HG03469 (cell line): ENCODE data around the gene ARID5B.
A peak's percentile ranks its signal among the peaks of the same experiment; 100 is the strongest.
"Not testable (repeated sequence)": the region's sequence is repeated elsewhere in the genome, so short reads cannot be mapped to it uniquely, and the experiment has no call there.

Experiments
- ATAC-seq: cut with Tn5 transposase; IDR thresholded peaks from one replicate; pipeline ENCODE4 v1.9.1; 2021; ENCODE audit warnings: mild to moderate bottlenecking, moderate library complexity, moderate number of reproducible peaks; ENCODE audit not compliant: unreplicated experiment

The ARID5B gene

DNA sequence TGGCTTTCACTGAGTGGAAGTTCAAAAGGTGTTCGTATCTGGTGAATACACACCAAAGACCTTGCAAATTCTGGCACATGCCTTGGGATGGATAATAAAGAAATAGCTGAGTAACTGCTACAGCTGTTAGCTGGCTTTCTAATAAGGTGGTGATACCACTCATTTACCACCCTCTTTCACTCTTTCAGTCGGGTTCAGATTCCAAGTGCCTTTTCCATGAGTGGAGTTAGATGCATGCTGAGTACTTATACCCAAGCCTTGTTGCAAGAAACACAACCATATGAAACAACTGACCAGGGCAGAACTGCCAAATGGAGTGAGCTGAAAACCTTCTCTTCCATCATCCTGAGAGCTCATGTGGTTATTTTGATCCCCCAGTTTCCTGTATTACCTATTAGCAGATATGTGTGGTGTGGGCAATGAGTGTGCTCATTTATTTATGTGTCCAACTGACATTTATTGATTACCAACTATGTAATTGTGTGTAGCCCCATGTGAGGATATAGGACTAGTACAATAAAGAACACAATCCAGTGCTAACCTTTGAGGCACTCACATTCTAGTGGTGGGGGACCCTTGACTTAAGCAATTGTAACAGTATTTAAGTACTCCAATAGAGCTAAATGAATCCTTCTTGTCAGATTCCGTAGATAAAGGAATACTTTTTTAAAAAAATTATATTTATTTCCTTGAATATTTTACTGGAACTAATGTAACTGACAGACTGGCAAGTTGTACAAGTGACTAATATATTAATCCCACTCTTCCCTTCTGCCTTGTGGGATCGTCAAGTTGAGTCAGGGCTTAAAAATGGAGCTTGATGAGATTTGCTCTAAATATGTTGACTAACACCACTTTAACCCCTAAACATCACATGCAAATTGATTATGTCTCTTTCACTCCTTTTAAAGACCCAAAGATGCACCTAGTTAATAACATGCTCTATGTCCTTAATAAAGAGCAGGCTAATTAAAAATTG is 124.7 kb downstream of the ARID5B start:
- ATAC-seq, result no peak

DNA sequence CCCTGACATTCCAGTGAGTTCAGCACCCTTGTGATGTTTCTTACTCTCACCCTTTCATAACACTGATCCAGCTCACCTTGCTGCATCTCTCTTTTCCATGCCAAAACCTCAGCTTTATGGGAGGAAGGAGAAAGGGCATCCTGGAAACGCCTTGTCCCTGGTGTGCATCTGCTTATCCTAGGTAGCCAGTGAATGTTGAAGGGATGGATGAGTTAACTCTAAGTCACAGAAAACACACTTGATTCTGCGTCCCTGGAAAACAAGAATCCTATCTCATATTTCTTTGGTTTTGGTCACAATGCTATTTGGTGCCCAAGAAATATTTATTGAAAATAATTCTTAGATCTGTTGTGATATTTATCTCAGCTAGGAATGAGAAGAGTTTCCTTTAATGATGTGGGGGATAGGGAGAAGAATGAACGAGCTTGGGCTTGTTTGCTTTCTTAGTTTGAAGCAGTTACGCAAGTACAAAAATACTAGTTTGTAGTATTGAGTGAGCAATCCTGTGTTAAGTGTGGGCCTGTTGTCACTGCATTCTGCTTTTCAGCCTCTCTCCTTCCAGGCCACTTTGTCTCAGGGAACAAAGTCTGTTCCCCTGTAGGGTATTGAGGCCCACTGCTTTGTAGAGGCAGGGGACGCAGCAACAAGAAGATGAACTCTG is 126.5 kb downstream of the ARID5B start:
- no peak for ATAC-seq

DNA sequence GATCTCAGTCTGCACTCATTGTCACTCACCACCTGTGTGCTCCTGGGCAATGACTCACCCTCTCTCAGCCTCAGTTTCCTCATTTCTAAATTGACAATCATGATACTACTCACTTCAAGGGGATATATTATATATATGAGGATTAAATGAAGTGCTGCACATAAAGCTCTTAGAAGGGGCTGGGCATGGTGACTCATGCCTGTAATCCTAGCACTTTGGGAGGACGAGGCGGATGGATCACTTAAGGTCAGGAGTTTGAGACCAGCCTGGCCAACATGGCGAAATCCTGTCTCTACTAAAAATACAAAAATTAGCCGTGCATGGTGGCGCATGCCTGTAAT is 127.0 kb downstream of the ARID5B start:
- ATAC-seq, result not testable (repeated sequence)

DNA sequence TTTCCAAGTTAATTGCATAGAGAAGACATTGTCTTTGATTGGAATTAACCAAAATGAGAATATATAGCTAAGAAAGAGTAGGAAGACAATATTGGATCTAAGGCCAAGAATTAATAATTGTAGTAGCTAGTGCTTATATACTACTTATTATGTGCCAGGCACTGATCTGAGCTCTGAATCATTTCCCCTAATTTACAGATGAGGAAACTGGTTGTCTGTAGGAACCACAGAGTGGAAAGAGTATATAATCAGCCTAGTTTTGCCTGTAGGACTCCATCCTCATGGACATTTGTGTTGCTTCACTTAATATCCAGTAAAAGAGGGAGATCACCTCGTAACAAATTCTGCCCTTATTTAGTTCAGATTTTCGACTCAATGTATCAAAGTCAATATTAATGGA is 127.9 kb downstream of the ARID5B start:
- ATAC-seq, result no peak

DNA sequence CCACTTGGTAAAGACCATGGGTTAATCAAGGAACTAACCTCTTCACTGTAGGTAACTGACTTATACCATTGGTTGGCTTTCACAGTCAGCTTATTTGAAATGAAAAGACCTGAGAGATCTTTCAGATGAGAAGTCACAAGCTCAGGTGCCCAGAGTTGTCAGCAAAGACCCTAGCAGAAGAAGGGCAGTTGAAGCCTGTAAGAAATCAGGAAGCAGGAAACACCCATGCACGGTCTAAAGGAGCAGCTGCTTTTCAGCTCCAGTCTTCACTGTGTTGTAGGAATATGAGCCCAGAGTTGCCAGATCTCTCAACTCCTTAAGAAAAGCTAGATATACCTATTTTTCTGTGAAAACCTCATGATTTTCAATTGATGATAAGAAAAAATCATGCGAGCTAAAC is 130.0 kb downstream of the ARID5B start:
- no peak for ATAC-seq

DNA sequence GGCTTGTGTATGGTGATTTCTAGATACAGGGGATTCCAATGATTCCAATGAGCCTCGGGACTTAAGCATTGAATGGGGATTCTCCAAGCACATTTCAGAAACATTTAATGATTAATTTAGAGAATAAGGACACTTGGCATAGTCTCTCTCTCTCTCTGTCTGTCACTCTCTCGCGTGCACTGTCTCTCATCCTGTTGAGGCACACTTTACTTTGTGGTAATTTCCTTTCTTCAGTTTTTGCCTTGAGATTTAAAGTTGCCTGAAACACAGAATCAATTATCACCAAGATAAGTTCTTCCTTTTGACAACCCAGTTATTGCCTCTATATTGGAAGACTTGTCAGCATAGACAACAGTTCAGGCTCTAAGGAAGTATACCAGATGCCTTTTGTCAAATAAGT is 131.6 kb downstream of the ARID5B start:
- no peak for ATAC-seq

DNA sequence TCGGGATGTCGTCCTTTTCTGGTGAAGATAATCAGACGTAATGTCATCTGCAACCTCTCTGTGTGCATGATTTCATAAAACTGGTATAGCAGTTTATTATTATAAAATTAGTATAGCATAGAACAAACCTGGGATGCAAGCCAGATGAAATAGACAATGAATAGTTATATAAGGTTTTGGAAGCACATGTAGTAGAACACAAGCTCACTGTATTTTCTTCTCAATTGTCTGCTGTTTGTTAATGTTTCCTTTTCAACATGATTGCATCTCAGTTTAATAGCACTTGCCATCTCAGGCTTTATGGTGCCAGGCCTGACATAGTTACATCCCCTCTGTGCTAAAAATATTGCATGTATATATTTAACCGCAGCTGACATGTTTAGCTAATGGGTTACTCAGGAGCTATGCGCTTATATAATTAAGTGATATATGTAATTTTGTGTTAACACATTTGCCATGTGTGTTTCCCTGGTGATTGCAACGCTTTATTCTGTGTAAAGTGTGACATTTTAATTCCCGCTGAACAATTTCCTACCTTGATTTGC is 132.7 kb downstream of the ARID5B start:
- no peak for ATAC-seq

DNA sequence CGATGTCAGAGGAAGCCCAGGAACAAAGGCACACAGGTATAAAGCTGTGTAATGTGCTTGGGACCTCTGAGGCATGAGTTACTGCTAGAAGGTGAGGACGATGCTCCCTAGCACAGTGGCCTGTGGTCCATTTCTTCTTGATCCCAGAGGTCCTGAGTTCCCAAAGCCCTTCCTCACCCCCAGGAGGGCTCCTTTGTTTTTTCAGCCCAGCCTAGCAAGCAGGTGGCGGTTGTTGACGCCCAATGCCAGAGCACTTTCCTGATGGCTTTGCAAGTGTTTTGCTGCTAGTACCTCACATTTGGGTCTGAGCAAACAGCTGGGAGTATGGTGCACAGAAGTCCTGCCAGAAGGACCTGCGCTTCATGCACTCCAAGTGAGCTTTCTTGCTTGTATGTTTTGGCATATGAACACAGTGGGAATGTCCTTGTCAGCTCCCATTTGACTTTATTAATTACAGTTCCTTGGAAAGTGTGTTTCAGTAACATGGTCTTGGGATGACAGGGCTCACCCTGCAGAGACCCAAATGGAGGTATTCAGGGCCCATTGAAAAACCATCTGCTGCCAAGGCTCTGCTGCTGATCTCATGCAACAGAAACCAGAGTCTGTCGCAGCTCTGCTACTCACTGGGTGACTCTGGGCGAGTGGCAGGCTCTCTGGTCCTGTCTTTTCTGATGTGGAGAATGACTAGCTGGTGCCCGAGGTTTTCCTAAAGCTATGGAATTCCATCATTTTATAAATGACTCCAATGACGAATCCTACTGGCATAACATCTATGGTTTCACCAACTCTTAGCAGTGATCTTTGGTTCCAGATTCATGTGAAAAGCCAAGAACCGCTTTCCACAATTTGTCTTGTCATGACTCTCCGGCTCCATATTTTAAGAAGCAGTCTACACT is 134.9 kb downstream of the ARID5B start:
- ATAC-seq, result no peak

DNA sequence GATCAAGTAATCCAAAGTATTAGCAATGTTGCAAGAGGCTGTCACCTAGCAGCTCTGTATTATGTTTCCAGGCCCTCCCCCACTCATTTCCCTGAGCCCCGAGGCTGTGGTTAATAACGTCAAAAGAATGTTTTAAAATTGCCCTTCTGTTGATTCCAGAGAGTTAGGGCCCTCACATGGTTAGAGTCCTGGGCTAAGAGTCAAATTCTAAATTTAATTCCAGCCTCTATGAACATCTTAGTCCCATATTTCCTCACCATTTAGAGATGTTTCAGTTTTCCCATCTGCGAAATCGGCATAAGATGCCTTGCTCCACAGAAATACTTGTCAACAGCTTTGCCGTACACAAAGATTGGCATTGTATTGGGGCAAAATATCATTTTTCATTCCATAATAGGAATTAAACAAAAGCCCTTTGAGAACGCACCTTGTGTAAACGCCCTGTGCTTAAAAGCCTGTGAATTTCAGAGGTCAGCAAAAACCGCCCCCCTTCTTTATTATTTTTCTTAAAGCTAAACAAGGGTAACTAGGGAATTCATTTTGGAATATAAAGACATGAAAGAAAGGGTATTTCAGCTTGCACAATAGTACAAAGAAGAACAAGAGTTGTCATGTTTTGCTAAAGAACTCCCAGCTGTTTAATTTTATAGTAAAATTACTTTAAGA is 135.8 kb downstream of the ARID5B start:
- no peak for ATAC-seq

DNA sequence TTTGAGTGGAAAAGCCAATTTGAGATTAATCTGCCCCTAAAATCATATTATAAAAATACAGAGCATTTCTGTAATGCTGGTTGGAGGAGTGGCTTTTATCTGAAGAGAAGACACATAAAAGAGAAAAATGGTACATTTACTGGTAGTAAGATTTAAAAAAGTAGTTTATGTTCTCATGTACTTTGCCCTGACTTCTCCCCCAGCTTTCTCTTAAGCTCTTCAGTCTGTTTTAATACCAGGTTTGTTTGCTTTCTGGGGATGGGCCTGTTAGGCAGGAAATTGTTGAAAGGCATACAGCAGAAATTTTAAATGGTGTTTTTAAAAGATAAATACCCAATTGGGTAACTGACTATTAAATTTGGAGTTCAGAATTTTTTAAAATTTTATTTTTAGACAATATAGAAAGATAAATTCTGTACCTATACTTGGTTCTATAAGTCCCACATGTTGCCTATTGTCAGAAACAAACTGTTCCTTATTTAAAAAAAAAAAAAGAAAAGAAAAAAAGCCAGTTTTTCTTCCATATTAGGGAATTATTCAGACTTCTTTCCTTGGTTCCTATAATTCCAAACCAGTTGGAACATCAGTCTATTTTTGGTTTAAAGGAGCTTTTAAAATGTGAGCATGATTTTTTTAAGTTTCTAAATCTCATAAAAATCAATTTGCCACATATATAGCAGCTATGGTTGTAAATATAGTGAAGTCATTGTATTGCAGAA is 136.6 kb downstream of the ARID5B start:
- ATAC-seq, result no peak

DNA sequence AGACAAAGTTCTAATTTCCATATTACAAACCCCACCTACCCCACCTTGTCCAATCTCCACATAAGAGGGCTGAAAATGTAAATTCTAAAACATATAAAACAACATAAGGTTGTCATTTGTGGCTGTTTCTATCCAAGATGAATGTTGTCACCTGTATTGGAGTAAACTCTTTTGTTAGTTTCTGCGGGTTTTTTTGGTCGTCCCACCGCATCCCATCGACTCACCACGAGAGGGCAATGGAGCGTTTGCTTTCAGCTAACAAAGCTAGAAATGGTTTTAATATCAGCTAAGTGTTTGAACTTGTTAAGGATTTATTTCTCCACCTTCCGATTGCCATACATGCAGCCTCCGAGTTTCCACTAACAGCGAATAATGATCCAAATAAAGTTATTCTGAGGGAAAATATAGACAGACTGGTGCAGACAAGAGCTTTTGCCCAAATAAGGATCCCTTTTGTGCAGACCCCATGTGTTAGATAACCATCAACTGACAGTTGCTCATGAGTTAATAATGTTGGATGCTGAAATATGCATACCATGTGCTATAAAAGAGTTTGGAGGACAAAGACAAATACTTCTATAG is 137.2 kb downstream of the ARID5B start:
- ATAC-seq, result no peak

DNA sequence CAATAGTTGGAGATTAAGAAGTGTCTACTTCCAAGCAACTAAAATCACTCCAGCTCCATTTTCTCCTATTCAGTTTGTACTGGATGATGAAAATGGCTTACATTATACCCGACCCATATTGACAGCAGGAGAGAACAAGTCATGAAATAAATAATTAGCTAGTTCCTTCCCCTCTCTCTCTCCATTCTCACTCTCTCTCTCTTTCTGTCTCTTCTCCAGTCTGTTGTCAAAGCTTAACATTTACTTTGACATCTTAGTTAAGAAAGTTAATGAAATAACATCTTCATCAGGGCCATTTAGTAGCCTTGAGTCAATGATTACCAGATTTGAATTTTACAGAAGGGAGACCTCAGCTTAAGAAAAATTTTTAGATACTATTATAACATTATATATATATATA is 138.5 kb downstream of the ARID5B start:
- no peak for ATAC-seq

DNA sequence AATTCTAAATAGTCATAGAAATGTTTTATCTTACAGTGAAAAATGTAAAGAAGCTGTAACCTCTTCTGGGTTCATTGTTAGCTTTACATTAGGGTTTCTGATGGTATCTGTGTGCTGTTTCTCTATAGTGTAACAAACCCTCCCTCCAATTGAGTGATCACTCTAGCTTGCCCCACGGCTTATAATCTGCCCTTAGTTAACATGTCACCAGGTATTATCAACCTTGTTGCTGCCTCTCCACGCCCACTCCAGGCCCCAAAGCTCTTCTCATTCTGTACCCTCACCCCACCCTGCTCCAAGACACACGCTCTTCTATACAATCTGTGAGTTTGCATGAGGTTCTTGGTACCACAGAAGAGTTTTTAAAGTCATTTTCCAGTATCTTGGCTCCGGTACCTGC is 139.4 kb downstream of the ARID5B start:
- ATAC-seq, result no peak

DNA sequence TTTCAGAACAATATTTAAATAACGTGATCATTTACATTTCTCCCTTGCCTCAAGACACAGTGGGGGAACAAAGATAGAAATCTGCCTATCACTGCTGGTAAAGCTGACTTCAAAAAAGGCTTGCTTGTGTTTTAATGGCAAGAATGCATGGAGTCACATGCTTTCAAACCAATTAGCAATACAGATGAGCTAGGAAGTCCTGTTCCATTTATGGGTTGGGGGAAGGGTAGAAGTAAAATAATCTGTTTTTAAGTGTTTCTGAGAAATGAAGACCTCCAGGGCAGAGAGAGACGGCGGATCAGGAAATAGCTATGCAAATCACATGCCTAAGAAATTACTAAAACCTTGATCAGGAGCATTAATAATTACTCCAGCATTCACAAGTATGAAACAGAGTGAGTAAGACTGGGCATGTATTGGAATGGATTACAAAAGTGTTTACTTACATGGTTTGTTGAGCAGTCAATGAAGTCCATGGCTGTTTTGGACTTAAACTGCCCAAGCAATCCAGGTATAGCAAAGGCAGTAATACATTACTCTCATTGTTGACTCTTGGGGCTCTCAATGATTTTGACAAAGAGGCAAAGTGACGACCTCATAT is 142.0 kb downstream of the ARID5B start:
- no peak for ATAC-seq

DNA sequence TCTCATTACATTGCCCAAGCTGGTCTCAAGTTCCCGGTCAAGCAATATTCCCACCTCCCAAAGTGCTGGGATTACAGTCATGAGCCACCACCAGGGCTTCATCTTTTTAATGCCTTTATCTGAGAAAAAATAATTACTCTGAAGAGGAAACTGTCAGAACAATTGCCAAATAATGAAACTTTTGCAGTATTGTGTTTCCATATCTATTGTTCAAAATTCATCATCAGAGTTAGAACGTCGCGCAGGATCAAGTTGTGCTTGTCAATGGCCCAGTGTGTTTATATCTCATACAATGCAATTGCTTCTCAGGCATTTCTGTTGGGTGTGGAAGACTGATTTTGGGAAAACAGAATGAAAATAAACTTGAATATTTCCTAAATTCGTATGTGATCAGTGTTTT is 143.1 kb downstream of the ARID5B start:
- no peak for ATAC-seq

DNA sequence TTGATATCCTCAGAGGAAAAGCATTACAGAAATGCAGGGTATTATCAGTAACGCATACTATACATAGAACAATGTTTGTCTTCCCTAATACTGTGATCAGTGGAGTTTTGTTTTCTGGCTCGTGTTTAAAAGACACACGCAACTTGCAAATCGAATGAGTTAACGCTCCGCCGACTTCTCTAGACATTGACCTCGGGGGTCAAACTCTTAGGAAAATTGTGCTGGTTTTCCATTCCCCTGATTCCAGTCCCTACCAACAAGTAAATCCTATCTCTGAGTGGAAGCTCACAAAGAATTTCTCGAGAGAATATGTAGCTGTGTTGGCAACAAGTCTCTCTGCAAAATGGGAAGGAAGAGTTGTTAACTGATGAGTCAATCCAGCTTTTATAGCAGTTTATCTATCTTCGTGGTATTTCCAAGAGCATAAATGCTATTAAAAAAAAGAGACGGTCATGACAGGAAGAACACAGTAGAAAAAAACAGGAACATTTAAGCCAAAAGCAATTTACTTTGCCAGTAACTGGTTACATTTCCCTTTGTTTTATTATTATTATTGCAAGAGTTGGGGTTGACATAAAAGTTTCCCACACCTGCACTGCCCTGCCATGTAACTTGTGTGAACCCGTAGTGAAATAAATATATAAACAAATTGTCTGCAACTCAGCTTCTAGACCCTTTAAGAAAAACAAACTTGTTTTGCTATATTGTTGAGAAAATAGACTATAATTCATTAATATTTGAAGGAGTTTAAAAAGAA is 144.4 kb downstream of the ARID5B start:
- no peak for ATAC-seq

DNA sequence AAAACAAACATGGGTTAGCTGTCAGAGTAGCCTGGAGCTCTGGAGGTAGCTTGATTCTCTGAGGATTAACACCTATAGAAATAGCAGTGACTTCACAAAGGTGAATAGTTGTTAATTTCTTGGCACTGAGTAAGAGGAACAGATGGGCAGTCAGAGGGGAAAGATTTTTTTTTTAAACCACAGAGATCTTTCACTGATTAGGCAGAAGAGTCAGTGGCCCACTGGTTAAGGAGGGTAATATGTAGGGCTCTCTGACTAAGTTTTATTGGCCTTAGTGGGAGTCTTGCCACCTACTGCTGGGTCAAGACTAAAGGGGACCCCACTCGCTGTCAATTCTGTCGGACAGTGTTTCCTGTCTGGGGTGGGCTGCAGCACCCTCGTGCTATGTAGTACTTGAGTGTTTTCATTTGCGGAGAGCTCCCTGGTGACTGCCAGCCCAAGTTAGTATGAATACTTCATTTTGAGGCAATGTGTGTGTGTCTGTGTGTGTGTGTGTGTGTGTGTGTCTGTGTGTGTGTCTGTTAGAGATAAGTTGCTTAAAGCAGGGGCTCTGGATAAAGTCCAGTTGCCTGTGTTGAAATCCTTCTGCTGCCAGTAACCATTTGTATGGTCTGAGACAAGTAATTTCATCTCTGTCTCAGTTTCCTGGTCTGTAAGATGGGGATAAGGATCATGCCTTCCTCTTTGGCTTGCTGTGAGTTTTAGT is 145.2 kb downstream of the ARID5B start:
- peak; percentile 38 for ATAC-seq
